Measurements from ENCODE around the gene APLP2.
A peak's percentile ranks its signal among the peaks of the same experiment; 100 is the strongest.
"Not testable (repeated sequence)": the region's sequence is repeated elsewhere in the genome, so short reads cannot be mapped to it uniquely, and the experiment has no call there.

Gene APLP2

DNA sequence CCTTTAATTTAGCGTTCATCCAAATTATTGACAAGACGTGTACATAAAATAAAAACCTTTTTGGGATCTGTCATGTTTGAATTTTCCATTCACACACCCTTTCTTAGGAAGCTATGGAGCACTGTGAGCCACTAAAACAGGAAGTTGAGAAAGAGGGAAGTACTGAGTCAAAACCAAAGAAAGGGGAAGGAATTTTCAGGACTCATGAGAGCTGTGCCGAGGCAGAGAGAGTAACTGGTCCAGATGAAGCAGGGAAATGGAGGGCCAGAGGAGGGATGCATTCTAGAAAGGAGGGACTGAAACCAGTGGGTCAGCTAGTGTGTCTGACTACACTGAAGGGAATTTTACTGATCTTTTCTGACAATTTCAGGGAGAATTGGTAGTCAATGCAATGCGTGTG is 24.9 kb downstream of the APLP2 start:
- DNase-seq, result no peak

DNA sequence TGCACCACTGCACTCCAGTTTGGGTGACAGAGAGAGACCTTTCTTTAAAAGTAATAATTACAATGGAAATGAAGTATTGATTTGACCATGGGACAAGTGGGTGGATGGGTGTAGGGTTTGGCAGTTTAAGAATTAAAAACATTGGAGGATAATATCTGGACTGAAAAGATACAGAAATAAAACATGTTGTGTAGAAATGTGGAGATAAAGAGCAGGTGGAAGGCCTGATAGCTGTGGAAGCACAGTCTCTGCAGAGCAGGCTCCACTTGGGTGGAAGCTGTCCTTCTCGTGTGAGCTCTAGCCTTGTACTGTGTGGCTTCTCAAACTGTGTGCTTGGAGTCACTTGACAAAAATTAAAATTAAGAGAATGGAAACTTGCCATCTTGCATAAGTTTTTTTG is 25.6 kb downstream of the APLP2 start:
- DNase-seq, result no peak

- DNase-seq, result no peak
Observed at GRCh38 chr11:130096042-130096441, 26.3 kb downstream of the APLP2 start.

DNA sequence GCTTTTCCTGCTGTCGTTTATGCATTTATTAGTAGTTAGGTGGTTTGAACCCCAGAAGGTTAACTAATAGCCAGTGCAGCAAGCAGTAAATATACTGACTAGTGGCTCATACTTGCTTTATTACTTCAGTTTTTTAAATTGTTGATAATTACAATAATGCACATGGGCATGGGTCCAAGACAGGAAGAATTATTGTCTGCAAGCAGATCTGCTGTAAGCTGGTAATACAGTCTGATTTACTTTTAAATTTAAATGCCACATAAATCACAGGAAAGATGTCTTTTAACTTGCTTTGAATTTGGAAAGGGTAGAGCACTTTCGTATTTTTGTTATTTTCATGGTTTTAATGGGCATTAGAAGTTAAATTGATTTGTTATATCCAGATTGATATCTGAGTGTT is 27.1 kb downstream of the APLP2 start:
- no peak for DNase-seq

GRCh38 chr11:130097285-130097684 is 27.6 kb downstream of the APLP2 start:
- no peak for DNase-seq

DNA sequence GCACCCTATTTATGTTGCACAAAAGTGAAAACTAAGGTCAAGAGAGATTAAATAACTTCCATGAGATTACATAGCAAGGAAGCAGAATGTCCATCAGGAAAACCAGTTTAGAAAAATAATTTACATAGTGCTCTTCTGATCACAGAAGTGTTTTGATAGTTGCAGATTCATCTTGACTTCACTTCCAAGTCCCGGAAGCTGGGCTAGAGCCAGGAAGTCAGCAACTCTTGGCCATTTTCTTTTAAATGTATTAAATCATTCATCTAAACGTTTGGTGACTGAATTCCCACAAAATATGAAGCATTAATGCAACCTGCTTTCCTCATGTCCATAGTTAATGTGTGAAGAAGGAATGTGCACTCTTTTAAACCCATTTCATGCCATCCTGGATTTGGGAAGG is 29.7 kb downstream of the APLP2 start:
- DNase-seq, result no peak

- no peak for DNase-seq
Observed at GRCh38 chr11:130100381-130101095, 30.8 kb downstream of the APLP2 start.

GRCh38 chr11:130101661-130102060 is 32.0 kb downstream of the APLP2 start:
- no peak for DNase-seq

DNA sequence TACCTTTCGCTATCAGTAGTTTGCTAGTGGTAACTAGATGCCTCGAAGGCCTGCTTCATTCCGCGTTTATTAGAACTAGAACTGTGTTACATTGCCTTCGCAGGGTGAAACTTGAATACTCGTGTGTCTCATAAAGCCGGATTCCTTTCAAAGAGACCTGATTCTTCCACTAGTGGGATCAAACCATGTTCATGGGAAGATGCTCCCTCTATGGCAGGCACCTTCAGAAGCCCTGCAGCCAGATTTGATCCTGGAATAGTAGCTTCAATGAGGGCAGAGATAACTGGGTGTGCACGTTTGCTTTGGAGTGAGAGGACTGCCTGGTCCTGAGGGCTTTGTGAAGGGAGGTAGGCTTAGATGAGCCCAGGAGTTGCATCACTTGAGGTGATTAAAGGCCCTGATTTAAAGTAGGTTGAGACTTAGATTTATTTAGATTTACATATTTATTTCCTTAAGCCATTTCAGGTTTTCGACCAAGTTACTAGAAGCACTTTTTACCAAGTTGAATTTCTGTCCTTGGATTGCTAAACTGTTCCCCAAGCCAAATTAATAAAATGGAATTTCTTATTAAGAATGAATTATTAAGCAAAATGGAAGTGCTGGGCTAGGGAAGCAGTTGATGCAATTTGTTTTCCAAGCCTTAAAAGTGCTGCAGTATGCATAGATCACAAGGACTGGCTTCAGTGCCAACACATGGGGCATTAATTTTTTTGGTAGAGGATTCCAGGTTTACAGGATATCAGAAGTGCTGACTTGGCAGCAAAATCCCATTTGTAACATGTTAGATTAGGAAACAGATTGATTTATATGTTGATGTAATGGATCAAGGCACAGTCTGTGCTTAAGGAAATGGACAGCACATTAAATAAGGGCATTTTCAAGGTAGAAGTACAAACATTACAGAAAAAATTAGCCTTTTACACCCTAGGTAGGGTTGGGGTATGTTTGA is 32.9 kb downstream of the APLP2 start:
- no peak for DNase-seq

GRCh38 chr11:130103296-130103814 is 33.7 kb downstream of the APLP2 start:
- DNase-seq, result no peak

DNA sequence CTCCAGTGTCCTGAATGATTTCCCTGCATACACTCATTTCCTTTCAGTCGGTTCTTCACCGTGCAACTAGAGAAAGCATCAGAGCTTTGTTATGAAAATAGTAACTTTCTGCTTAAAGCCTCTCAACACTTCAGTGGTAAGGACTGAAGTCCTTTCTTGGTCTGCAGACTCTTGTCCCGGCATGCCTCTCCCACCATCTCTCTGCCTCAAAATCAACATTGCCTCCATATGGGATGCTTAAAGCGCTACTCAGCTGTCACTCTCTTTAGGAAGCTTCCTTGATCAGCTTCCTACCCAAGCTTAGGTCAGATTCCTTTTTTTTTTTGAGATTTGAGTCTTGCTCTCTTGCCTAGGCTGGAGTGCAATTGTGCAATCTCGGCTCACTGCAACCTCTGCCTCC is 36.7 kb downstream of the APLP2 start:
- no peak for DNase-seq

- not testable (repeated sequence) for DNase-seq
Observed at GRCh38 chr11:130108671-130109070, 39.0 kb downstream of the APLP2 start.

GRCh38 chr11:130109386-130109785 is 39.7 kb downstream of the APLP2 start:
- DNase-seq, result no peak

GRCh38 chr11:130110339-130111108 is 40.8 kb downstream of the APLP2 start:
- DNase-seq, result no peak

DNA sequence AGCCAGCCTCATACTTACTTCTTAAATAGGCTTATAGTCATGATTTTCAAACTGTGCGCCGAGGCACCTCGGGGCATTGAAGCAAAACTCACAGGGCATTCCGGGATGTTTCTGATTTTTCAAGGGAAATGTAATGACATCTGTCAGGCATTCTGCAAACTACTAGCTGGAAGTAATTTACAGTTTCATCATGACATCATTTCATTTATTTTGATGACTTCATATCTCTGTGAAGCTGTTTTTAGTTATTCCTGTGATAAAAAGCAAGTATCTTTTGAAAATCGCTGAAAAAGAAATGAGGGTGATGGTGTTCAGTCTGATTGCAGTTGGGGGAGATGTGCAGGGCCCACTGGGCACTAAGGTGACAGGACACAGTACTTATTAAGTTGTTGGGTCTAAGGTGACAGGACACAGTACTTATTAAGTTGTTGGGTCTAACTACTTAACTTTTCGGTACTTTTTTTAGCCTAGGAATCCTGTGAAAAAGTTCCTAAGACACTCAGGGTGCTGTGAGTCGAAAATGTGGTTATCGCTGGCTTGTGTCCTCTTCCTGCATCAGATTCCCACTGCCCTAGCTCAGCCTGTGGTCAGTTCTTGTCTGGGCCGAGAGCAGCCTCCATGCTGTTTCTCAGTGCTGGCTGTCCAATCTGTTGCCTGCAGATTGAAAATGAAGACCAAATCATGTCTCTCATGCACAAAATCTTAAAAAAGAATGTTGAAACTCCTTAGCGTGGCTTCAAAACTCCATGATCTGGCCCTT is 42.6 kb downstream of the APLP2 start:
- no peak for DNase-seq

DNA sequence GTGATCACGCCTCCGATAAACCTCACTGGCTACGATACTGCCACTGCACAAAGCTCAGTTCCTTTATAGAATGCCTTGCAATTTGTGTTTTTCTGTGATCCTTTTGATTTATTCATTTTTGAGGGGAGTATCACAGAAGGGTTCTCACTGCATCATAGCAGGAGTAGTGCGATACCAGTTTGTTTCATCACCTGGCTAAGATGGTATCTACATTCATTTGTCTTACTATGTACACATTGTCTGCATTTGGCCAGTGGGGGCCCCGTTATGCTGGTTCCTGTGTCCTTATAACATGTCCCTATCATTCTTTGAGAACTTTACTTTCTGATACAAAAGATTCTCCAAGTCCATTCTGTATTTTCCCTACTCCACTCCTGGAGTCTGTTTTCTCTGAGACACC is 44.6 kb downstream of the APLP2 start:
- DNase-seq, result no peak

DNA sequence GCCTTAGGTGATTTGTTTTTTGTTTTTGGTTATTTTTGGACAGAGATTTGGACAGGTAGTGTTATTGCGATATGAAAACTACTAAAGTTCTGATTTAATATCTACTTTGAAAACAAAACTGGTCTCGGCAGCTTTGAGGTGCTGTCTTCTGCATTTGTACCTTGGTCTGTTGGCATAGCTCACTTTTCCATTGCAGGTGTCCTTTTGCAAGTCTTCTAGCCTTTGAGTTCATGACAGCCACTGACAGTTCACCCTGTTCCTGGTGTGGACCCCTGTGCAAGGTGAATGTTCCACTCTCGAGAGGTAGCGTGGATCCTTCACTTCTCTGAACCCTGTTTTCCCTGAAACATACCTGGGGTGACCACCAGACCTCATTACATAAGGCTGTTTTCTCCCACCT is 45.0 kb downstream of the APLP2 start:
- no peak for DNase-seq

- no peak for DNase-seq
Observed at GRCh38 chr11:130115218-130115617, 45.5 kb downstream of the APLP2 start.

DNA sequence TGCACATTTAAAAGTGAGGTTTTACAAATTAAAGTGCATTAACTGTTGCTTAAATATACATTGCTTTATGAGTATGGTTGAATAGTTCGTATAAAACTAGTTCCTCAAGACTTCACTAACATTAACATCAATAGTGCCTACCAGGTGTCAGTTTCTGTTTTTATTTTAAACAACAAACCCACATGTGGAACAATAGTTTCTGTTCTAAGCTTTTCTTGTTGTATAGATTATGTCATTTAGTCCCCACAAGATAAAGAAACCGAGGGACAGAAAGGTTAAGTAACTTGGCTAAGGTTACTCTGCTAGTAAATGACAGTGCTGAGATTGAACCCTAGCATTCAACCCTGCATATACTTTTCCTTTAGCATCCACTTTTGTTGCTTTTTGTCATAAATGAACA is 48.5 kb downstream of the APLP2 start:
- no peak for DNase-seq

DNA sequence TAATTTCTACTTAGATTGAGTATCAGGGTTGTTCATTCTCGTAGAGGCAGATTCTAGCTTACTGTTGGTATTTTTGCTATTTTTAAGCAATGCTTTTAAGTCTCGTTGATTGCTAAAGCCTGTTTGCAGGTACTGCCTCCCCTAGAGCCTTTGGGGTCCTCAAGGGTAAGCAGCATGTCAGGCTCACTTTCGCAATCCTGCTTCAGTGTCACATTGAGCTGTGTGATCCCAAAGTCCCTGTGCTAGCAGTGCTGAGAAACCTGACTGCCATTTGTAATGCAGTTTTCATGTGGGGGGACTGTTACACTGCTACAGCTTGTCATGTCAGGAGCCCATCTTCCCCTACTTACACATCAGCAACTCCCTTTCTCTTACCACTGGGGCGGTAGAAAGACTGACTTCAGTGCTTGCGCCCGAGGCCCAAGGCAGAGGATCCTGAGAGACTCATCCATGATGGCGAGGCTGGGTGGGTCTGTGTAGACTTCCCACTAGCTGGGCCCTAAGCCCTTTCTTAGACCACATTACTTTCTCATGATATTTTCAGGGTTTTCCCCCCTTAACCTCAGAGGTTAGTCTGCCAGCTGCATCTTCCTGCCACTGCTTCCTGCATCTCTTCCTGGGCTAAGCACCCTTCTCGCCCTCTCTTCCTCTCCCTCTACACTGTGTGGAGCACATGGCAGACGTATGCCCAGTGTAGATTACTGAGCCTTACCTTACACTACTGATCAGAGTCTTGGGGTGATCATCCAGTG is 49.1 kb downstream of the APLP2 start:
- DNase-seq, result peak; percentile 32

GRCh38 chr11:130120045-130120444 is 50.4 kb downstream of the APLP2 start:
- DNase-seq, result no peak

Measured in activated CD4-positive, alpha-beta T cell treated with anti-CD3 and anti-CD28 coated beads for 48 hours (primary cell).